OCI-M2 (cell line): Measurements from ENCODE around the gene NIFK.

ENCODE experiments used
- DNase-seq: peaks from one replicate; lab custom pipeline; 2025; ENCODE audit not compliant: unreplicated experiment; lab: John Stamatoyannopoulos, UW

The NIFK gene

GRCh38 chr2:121736462-121737336 lies at the start of gene NIFK:
TSS of gene NIFK (minus strand) at chr2:121736875. CDS start at chr2:121736850, 25 bp downstream.
- peak; percentile 68 for DNase-seq

GRCh38 chr2:121783180-121783579 lies 46.5 kb upstream of the NIFK start:
- no peak for DNase-seq

GRCh38 chr2:121778741-121779487 lies 42.2 kb upstream of the NIFK start:
- DNase-seq = no peak

GRCh38 chr2:121777699-121778058 lies 41.0 kb upstream of the NIFK start:
- DNase-seq = no peak

- DNase-seq = no peak
Observed at GRCh38 chr2:121776885-121777698, 40.4 kb upstream of the NIFK start.

- DNase-seq = no peak
Observed at GRCh38 chr2:121776361-121776760, 39.7 kb upstream of the NIFK start.

- DNase-seq = no peak
Observed at GRCh38 chr2:121774235-121774634, 37.6 kb upstream of the NIFK start.

GRCh38 chr2:121771976-121772742 lies 35.5 kb upstream of the NIFK start:
- no peak for DNase-seq

- no peak for DNase-seq
Observed at GRCh38 chr2:121768143-121768755, 31.6 kb upstream of the NIFK start.

- no peak for DNase-seq
Observed at GRCh38 chr2:121766624-121767023, 29.9 kb upstream of the NIFK start.

- no peak for DNase-seq
Observed at GRCh38 chr2:121764681-121765228, 28.1 kb upstream of the NIFK start.

- peak; percentile 28 for DNase-seq
Observed at GRCh38 chr2:121755237-121756111, 18.8 kb upstream of the NIFK start, which contains the start of gene TSN. TSS of gene TSN (plus strand) at chr2:121755651. CDS start at chr2:121755780, 129 bp downstream.

GRCh38 chr2:121754851-121755236 lies 18.2 kb upstream of the NIFK start:
- no peak for DNase-seq

- DNase-seq = no peak
Observed at GRCh38 chr2:121748202-121748601, 11.5 kb upstream of the NIFK start.

- peak; percentile 13 for DNase-seq
Observed at GRCh38 chr2:121746071-121746578, 9.4 kb upstream of the NIFK start.

- no peak for DNase-seq
Observed at GRCh38 chr2:121741450-121741849, 4.8 kb upstream of the NIFK start.

GRCh38 chr2:121740973-121741372 lies 4.3 kb upstream of the NIFK start:
- no peak for DNase-seq

- DNase-seq = no peak
Observed at GRCh38 chr2:121736140-121736461, 574 bp downstream of the NIFK start.
